ENCODE results near the gene UNC119B.

Gene UNC119B

DNA sequence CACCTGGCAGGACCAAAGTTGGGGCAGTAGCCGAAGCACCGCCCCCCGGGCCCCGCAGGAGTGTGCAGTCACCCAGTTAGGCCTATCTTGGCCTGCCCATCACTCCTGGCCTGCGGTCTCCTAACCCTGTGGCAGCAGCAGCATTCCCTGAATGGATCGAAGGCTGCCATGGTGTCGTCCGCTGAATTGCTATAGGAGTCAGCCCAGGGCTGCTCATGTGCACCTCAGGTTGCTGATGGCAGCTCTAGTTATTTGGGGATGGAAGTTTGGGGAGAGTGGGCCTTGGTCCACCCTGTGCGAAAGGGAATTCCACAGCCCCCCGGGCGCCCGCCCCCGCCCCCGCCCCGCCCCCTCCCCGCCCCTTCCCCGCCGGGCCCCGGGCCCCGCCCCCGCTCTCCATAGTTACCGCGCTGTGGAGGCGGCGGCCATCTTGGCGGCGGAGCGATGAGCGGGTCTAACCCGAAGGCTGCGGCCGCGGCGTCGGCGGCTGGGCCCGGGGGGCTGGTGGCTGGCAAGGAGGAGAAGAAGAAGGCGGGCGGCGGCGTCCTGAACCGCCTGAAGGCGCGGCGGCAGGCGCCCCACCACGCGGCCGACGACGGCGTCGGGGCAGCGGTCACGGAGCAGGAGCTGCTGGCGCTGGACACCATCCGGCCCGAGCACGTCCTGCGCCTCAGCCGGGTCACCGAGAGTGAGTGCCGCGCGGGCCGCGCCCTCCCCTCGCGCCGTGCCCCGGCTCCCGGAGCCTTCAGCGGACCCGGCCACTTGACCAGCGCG, at the start of gene UNC119B:
Gene UNC119B, plus strand, starts transcription at position 428 of the 774 bp plus-strand sequence. Its CDS starts 17 bp downstream, at position 445.
- POLR2A ChIA-PET = interaction anchor here (2.3 kb wide), 1 partner anchor 10 kb away, joined by 10 read pairs; no protein-coding TSS in a partner anchor
- CTCF ChIA-PET = interaction anchor here (0.8 to 4.4 kb wide), 7 partner anchors 10 to 300 kb away, joined by 3 to 48 read pairs (median 15); partner anchors contain the start of gene POP5
- TF ChIP-seq, protein P1, sequence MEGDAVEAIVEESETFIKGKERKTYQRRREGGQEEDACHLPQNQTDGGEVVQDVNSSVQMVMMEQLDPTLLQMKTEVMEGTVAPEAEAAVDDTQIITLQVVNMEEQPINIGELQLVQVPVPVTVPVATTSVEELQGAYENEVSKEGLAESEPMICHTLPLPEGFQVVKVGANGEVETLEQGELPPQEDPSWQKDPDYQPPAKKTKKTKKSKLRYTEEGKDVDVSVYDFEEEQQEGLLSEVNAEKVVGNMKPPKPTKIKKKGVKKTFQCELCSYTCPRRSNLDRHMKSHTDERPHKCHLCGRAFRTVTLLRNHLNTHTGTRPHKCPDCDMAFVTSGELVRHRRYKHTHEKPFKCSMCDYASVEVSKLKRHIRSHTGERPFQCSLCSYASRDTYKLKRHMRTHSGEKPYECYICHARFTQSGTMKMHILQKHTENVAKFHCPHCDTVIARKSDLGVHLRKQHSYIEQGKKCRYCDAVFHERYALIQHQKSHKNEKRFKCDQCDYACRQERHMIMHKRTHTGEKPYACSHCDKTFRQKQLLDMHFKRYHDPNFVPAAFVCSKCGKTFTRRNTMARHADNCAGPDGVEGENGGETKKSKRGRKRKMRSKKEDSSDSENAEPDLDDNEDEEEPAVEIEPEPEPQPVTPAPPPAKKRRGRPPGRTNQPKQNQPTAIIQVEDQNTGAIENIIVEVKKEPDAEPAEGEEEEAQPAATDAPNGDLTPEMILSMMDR (IDR thresholded peaks at IDR 0.05; ENCODE audit: insufficient read depth, low read length, missing control alignments) = no peak
- no peak for DNase-seq (ENCODE audit: low read depth, low spot score)
- H3K4me3 ChIP-seq (ENCODE audit: low read depth, low read length) = peak within 1 kb of the TSS; percentile 75

DNA sequence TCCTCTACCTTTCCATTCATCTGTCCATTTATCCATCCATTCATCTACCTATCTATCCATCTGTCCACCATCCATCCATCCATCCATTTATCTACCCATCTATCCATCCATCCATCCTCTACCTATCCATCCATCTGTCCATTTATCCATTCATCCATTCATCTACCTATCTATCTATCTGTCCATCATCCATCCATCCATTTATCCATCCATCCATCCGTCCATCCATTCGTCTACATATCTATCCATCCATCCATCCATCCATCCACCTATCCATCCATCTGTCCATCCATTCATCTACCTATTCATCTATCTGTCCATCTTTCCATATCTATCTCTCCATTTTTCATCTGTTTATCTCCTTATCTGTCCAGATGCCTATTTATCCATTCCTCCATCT, 48.8 kb upstream of the UNC119B start:
- ChIA-PET POLR2A (no interaction called here), CTCF (interaction anchor here (3.6 to 6.2 kb wide), 2 partner anchors 11 to 13 kb away, joined by 27 to 84 read pairs; no protein-coding TSS in a partner anchor)
- H3K4me3 ChIP-seq (ENCODE audit: low read depth, low read length) = no peak overlapping the region
- no peak for DNase-seq (ENCODE audit: low read depth, low spot score)
- TF ChIP-seq, protein P1 (IDR thresholded peaks at IDR 0.05; ENCODE audit: insufficient read depth, low read length, missing control alignments) = no peak

DNA sequence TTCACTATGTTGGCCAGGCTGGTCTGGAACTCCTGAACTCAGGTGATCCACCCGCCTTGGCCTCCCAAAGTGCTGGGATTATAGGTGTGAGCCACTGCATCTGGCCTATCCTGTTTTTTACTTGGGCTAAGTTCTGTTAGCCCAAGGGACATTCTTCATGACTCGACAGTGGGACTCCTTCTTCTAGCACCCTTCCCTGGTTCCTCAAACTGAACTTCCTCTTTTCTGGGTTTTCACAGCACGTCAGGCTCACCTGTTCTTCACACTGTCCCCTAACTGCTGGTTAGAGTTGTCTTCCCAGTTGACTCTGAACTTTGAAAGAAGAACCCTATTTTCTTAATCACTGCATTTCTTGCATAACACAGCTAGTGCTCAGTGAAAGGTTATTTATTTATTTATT, 47.4 kb upstream of the UNC119B start:
- DNase-seq (ENCODE audit: low read depth, low spot score) = no peak
- TF ChIP-seq, protein P1 (IDR thresholded peaks at IDR 0.05; ENCODE audit: insufficient read depth, low read length, missing control alignments) = no peak
- ChIA-PET POLR2A (no interaction called here), CTCF (interaction anchor here (1.0 to 3.6 kb wide), 3 partner anchors 9 to 16 kb away, joined by 3 to 27 read pairs (median 16); no protein-coding TSS in a partner anchor)
- no peak overlapping the region for H3K4me3 ChIP-seq (ENCODE audit: low read depth, low read length)

DNA sequence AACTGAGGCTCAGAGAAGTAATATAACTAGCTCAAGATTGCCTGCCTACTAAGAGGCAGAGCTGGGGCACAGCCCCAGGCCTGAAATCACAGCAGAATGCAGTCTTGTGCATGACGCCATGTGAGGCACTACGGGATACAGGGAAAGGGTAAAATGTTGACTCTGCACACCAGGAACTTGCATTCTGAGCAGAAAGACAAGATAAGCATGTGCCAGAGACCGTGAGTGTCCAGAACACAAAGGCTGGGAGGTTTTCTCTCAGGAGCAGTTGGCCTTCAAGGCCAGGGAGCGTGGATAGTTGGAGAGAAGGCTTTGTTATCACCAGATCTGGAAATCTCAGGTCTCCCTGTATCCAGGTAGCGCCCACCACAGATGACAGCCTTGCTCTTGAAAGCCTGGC, 46.5 kb upstream of the UNC119B start:
- DNase-seq (ENCODE audit: low read depth, low spot score) = no peak
- TF ChIP-seq, protein P1 (IDR thresholded peaks at IDR 0.05; ENCODE audit: insufficient read depth, low read length, missing control alignments) = no peak
- ChIA-PET CTCF (interaction anchor here (1.0 to 3.6 kb wide), 4 partner anchors 10 to 16 kb away, joined by 3 to 27 read pairs (median 10); no protein-coding TSS in a partner anchor), POLR2A (no interaction called here)
- no peak overlapping the region for H3K4me3 ChIP-seq (ENCODE audit: low read depth, low read length)

DNA sequence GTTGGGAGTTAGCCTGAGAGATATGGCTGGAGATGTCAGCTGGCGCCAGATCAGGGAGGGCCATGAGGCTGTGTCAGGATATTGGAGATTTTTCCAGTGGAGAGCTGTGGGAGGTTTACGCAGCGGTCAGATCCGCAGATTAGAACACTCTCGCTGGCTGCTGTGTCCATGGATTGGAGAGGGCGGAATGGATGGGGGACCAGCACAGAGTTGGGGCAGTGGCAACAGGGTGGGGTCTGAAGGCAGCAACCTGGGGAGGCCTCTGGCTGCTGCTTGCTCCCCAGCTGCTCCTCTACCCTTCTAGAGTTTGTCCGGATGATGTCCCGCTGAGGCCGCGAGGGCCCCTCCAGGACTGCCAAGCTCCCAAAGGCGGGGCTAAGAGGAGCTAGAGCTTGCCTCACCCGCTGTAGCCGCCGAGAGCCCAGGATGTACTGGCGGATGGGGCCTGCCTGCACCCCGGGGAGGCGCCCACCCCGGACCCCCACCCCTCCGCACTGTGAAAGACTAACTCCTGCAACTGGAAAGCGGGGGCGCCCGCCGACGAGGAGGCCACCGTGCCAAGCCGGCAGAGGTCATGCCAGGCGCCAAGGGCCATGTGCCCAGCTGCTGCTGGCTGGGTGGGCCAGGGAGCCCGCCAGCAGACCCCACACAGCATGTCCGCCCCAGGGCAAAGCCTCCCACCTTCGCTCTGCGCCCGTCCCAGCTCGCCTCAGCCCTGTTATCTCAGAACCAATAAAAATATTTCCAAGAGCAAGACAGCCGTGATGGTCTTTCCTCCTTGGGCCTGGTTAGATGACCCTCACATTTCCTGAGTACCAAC, 43.5 kb upstream of the UNC119B start:
- ChIA-PET CTCF (interaction anchor here (15.1 kb wide), 1 partner anchor 18 kb away, joined by 170 read pairs; no protein-coding TSS in a partner anchor), POLR2A (no interaction called here)
- no peak for DNase-seq (ENCODE audit: low read depth, low spot score)
- H3K4me3 ChIP-seq (ENCODE audit: low read depth, low read length) = no peak overlapping the region
- TF ChIP-seq, protein P1 (IDR thresholded peaks at IDR 0.05; ENCODE audit: insufficient read depth, low read length, missing control alignments) = no peak
